GM19240 (cell line): ENCODE measurements around the gene DGCR6L.
"Not testable (repeated sequence)": the region's sequence is repeated elsewhere in the genome, so short reads cannot be mapped to it uniquely, and the experiment has no call there.

Experiments used
- DNase-seq: peaks from one replicate; pipeline ENCODE4 v3.0.0; 2011; ENCODE audit warnings: low spot score; ENCODE audit not compliant: insufficient read length

The DGCR6L gene

GRCh38 chr22:20276468-20276867 is 43.4 kb downstream of the DGCR6L start:
- DNase-seq = no peak

DNA sequence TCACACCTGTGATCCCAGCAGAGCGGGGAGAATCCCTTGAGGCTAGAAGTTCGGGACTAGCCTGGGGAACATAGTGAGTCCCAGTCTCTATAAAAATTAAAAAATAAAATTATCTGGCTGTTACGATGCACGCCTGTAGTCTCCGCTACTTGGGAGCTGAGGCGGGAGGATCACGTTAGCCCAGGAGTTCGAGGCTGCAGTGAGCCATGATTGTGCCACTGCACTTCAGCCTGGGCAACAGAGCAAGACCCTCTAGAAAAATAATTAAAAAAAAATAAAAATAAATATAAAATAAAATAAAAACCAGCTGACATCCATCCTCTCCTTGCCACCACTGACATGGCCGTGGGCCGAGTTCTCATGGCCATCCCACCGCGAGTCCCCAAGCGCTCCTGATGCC is 44.0 kb downstream of the DGCR6L start:
- DNase-seq = no peak

DNA sequence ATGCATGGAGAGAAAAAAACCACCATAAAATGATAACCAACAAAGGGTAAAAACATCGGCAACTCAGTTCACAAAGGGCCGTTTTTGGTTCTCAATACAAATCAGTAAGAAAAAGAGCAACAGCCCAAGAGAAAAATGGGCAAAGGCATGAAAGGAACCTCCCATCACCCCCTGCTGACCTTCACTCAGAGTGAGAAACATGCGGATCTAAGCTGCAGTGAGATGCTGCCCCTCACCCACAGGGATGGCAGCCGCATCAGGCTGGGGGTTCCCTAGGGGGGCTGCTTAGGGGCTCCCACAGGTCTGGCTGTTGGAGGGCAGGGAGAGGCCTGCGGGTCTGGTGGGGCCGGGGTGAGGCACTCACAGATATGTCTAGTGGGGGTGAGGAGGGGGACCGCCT is 44.5 kb downstream of the DGCR6L start:
- not testable (repeated sequence) for DNase-seq

- DNase-seq = not testable (repeated sequence)
These were observed 45.5 kb downstream of the DGCR6L start for GRCh38 chr22:20274374-20274773.

DNA sequence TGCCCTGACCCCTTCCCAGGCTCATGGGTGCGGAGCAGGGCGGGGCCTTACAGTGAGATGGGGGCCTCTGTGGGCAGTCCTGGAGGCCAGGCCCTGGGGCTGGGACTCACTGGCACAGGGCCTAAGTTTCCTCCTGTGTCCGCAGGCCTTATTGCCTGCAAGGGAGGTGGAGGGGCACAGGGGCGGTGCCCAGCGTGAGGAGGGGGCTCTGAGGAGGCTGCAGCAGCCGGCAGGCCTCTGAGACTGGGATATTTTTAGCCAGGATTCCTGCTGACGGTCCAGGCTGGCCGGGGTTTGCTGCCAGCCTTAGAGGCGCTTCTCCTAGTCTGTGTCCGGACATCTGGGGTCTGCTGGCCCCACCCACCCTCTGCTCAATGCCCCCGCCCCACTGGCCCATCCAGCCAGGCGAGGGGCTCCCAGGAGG is 46.1 kb downstream of the DGCR6L start:
- DNase-seq = no peak

DNA sequence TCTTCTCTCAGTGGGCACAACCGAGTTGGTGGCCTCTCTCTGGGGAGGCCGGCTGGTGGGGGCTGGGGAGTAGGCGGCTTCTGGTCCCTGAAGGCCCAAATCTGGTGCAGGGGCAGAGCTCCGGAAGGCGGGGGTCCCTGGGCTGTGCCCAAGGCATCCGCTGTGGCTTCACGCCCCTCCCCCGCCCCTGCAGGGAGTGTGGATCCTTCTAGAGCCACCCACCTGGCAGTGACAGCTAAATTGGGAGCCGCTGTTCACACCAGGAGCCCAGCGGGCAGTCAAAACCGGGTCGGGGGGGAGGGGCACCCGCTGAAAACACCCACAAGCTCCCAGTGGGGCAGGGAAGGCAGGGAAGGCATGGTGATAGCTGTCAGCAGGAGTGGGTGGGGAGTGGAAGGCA is 47.2 kb downstream of the DGCR6L start:
- no peak for DNase-seq

DNA sequence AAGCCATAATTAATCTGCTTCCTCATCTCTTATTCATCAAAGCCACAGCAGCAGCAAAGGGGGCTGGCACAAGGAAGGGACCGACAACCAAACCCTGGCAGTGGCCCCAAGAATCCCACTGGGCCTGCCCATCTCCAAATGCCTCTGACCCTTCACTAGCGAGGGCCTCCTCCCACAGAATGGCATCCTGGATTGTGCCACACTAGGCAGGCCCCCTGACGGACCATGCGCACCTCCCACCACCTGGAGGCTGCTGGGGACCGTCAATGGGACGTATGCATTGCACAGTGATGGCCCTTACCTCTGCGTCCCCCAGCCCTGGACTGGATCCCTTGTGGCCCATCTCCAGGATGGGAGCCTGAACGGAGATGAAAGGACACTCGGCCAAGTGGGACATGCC is 47.7 kb downstream of the DGCR6L start:
- no peak for DNase-seq

DNA sequence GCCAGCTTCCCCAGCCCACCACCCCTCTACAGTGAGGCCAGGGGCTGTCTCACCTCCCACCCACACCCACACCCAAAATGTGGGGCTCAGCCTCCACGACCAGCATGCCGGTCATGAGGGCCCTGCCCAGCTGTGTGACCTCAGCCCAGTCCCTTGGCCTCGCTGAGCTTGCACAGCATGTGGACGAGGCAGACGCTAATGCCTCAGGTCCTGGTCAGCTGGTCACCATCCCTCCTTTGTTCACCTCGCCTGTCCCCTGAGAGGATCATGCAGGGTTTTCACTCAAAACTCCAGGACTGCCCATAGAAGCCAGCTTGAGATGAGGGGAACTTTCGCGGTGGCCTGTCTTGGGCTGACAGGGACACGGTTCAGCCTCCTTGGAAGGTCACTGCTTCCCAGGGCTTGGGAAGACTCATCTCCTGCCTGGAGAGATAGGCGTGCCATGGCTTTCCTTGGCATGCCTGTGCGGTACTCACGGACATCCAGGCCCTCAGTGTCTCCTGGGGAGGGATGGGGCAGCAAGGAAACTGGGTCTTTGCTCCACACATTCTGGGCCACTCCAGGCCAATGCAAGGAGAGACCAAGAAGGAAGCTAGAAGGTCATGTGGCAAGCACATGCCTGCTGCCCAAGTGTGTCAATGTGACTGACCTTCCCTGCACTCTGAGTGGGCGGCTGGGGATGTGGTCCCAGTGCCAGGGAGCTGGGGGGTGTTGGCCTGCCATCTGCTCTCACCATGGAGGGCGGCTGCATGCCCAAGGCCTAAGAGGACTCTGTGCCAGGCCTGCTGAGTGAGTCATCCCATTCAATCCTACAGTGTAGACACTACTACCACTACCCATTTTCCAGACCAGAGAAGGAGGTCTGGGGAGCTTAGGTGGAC is 48.5 kb downstream of the DGCR6L start:
- DNase-seq = no peak

DNA sequence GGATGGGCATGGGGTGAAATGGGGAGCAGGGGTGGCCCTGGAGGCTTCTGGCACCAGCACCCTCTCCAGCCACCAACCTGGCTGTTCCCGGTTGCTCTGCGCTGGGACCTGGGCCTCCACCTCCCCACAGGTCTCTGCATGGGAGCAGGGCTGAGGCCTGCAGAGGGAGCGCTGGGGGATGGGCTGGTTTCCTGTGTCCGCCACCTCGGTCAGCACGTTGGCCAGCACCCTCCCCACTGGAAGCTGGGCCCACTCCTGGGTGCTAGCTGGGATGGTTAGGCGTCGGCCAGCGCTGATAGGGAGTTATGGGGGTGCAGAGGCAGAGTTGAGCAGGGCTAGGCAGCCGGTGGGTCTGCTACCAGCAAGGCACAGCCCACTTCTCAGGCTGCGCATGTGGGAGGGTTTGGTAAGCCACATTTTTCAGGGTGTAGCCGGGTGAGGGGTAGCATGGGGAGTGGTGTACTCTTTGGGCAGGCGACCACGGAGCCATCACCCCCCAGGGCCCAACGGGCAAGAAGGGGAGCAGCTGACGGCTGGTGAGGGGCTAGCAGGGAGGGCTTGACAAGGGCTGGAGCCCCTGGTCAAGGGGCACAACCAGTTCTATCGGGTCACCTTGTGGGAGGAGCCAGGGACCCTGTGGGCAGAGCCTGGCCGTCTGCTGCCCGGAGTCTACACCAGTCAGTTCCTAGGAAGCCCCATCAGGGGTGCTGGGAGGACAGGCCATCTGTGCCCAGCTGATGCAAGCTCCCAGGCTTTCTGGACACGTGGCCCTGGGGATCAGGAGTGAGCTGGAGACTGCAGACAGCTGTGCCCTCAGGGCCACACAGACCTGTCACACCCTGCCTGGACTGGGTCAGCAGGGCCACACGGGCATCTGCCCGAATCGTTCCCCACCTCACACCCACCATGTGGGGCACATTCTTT is 49.4 kb downstream of the DGCR6L start:
- not testable (repeated sequence) for DNase-seq

GRCh38 chr22:20269673-20270072 is 50.2 kb downstream of the DGCR6L start:
- DNase-seq = not testable (repeated sequence)

DNA sequence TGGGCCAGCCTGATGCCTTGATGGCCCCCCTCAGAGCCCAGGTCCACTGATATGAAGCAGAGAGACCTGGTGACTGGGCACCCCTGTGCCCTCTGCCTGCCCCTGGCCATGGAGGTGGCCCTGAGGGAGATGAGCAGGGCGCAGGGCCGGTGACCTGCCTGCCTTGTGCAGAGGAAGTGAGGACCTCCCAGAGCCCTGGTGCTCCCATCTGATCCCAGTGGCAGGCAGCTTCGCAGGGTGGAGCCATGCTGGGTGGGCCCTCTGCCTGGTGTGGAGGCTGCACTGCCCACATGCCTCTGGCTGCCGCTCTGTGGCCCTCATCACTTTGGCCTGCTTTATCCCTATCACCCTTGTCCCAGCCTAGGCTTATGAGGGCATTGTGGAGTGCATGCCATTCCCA is 50.7 kb downstream of the DGCR6L start:
- not testable (repeated sequence) for DNase-seq

DNA sequence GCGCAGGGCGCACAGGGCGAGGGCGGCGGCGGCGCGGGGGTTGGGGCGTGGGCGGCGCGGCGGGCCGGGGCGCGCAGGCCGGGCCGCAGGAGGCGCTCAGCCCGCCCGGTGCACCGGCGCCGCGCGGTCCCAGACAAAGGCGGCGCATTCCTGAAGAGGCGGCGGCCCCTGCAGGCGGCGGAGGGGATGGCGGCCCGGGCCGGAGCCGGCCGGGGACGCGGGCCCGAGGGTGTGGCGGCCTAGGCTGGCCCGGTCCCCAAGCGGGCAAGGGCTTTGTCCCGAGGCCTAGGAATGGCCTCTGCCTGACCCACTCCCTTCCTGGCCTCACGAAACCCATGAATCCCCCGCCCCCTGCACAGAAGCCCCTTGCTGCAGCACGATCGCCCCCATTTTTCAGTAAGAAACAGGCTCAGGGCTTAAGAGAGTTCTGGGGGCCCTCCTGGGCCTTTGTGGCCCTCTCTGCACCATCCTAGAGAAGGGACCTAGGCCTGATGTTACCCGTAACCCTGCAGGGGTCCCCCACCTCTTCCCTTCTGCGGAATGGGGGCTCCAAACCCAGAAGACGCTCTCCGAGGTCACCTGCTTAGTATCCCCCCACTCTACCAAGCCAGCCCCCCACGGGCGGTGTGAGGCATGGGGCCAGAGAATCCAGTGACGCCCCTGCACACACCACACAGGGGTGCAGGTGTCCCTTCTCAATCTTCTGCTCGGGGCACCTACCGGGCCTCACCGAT is 51.4 kb downstream of the DGCR6L start, which contains the start of gene RTN4R:
TSS of gene RTN4R (minus strand) at position 40 of the 734 bp plus-strand sequence. CDS start 226 bp downstream, outside the sequence.
- DNase-seq = peak; percentile 47

GRCh38 chr22:20267441-20268278 is 52.2 kb downstream of the DGCR6L start:
- DNase-seq = no peak

DNA sequence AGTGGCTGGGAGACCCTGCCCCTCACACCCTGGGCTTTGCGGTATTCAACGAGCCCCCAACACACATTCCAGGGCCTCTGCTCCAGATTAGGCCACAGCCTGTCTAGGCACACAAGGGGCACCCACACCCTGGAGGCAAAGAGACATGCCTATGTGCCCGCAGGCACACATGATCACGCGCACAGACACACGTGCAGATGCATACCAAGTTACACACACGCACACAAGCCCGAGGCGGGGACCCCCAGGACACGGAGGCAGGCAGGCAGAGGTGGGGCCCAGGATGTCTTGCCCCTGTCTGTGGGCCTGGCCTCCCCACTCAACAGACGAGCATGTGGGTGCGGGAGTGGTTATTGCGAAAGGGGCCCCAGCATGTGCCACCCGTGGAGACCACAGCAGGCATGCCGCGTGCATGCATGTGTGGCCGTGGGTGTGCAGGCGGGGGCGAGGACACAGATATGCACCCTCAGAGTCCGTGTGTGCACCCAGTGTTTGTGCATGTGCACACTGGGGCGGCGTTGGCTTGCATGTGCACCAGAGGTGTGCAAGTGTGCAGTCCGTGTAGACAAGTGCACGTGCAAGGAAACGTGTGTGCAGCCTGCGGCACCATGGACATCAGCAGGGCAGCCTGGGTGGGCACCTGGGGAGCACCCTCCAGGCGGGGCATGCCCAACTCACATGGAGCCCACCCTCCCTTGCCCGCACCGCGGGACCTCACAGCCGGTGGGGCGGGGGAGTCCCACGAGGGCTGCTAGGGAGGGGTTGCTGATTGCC is 53.0 kb downstream of the DGCR6L start:
- DNase-seq = not testable (repeated sequence)

- not testable (repeated sequence) for DNase-seq
These were observed 53.8 kb downstream of the DGCR6L start for GRCh38 chr22:20265772-20266666.

GRCh38 chr22:20264614-20265452 is 55.0 kb downstream of the DGCR6L start:
- no peak for DNase-seq
